Lower lobe of right lung (tissue), 2 donors: ENCODE results near the gene BTNL8. TPM values are rescaled to one million over a fixed set of nuclear protein-coding genes. Genes with fewer than 3 reads are reported as not detected.
"Not testable (repeated sequence)": the region's sequence is repeated elsewhere in the genome, so short reads cannot be mapped to it uniquely, and the experiment has no call there.

ENCODE experiments used
- ATAC-seq, 2 donors: fragments of 200-7000 bp; cut with Tn5 transposase; one replicate each; pipeline ENCODE4 v1.9.1; 2020 to 2022; ENCODE audit warnings: mild to moderate bottlenecking in 2 of 2, moderate library complexity in 2 of 2
- DNase-seq: peaks from one replicate; pipeline ENCODE4 v3.0.0-alpha.2; 2020
- H3K27ac ChIP-seq: fragments of 200-600 bp; one replicate; pipeline ENCODE4 v1.8.0; 2022
- H3K27me3 ChIP-seq: fragments of 200-600 bp; one replicate; pipeline ENCODE4 v1.8.0; 2022; ENCODE audit warnings: low read depth
- H3K36me3 ChIP-seq: fragments of 200-600 bp; one replicate; pipeline ENCODE4 v1.8.0; 2022; ENCODE audit warnings: mild to moderate bottlenecking
- H3K4me1 ChIP-seq: fragments of 200-600 bp; one replicate; pipeline ENCODE4 v1.8.0; 2022
- H3K4me3 ChIP-seq: fragments of 200-600 bp; one replicate; pipeline ENCODE4 v1.8.0; 2022; ENCODE audit warnings: mild to moderate bottlenecking
- H3K9me3 ChIP-seq: fragments of 200-600 bp; one replicate; pipeline ENCODE4 v1.8.0; 2022
- CTCF ChIP-seq: fragments of 200-600 bp; IDR thresholded peaks from one replicate; pipeline ENCODE4 v1.8.0; 2022; ENCODE audit warnings: antibody characterized with exemption, mild to moderate bottlenecking
- intact Hi-C: fragments of 100-400 bp; cut with DNase I; formaldehyde crosslinking; loops from one replicate; pipeline ENCODE4 v1.11.0; 2022
- total RNA-seq: library from RNA; stranded (reverse); fragmentation: NEBNext Ultra II Directional; extraction: Animal tissue kit (Norgen Biotek cat#: 25700); gene quantifications from one replicate; pipeline ENCODE4 v1.2.1, GENCODE V29; 2021
- donor health status: DM: no; HTN: yes; CAD: no; lungs with severe emphysema.

Gene BTNL8
- total RNA-seq, 1 donor from 2014 or later = 5.3 TPM

DNA sequence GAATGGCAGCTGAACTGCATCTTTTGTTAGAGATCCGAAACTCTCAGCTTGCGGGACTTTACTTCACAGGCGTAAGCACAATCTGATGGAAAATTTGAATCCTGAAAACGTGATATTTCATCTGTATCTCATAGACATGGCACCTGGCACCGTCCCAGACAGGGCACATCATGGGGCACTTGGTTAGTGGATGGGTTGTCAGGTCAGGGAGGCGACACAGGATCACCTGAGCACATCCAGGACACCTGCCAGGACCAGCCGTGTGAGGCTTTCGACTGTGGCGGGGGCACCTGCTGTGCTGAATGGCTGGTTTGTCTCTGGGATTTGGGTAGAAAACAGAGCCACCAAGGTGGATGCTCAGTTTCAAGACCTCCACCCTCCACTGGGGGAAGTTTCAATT lies 26.5 kb upstream of the BTNL8 start:
- intact Hi-C loops = no loop called here
- H3K27ac ChIP-seq = no peak overlapping the region

GRCh38 chr5:180873615-180874520 lies 25.1 kb upstream of the BTNL8 start:
- H3K27ac ChIP-seq = peak overlapping the region; percentile 68

More for the DNA sequence above, 26.5 kb upstream of the BTNL8 start:
- ATAC-seq (no peak), DNase-seq (no peak)
- no peak for TF ChIP-seq CTCF
- H3K4me1 ChIP-seq = peaks cover 16% of the 10 kb centered on the region
- H3K9me3 ChIP-seq = no peaks in the 10 kb centered on the region
- H3K4me3 ChIP-seq = no peak overlapping the region
- no peaks in the 10 kb centered on the region for H3K36me3 ChIP-seq
- H3K27me3 ChIP-seq = no peaks in the 10 kb centered on the region

GRCh38 chr5:180874804-180875582 lies 24.0 kb upstream of the BTNL8 start:
- intact Hi-C loops = no loop called here
- no peak for TF ChIP-seq CTCF
- DNase-seq (no peak), ATAC-seq (no peak)
- H3K4me1 ChIP-seq = peaks cover 16% of the 10 kb centered on the region
- no peaks in the 10 kb centered on the region for H3K27me3 ChIP-seq
- no peaks in the 10 kb centered on the region for H3K36me3 ChIP-seq
- H3K27ac ChIP-seq = no peak overlapping the region
- H3K4me3 ChIP-seq = no peak overlapping the region
- no peaks in the 10 kb centered on the region for H3K9me3 ChIP-seq

More at GRCh38 chr5:180873615-180874520, 25.1 kb upstream of the BTNL8 start:
- Histone ChIP-seq H3K36me3 (no peaks in the 10 kb centered on the region), H3K9me3 (no peaks in the 10 kb centered on the region), H3K27me3 (no peaks in the 10 kb centered on the region), H3K4me3 (no peak overlapping the region), H3K4me1 (peaks cover 16% of the 10 kb centered on the region)
- ATAC-seq (peak; percentile 73 to 76), DNase-seq (no peak)
- TF ChIP-seq CTCF = no peak
- intact Hi-C loops = no loop called here

- Histone ChIP-seq H3K27ac (no peak overlapping the region), H3K4me3 (no peak overlapping the region), H3K27me3 (no peaks in the 10 kb centered on the region), H3K4me1 (peaks cover 16% of the 10 kb centered on the region), H3K36me3 (no peaks in the 10 kb centered on the region), H3K9me3 (no peaks in the 10 kb centered on the region)
- no peak for TF ChIP-seq CTCF
- DNase-seq = no peak
- no peak for ATAC-seq
- intact Hi-C loops = no loop called here
Observed at GRCh38 chr5:180875860-180876426, 23.0 kb upstream of the BTNL8 start.

GRCh38 chr5:180885845-180886529 lies 13.0 kb upstream of the BTNL8 start:
- H3K4me3 ChIP-seq, H3K36me3 ChIP-seq, H3K27me3 ChIP-seq, H3K9me3 ChIP-seq, intact Hi-C loops, H3K4me1 ChIP-seq: not testable (repeated sequence)
- peak overlapping the region; percentile 10 for H3K27ac ChIP-seq
- ATAC-seq (peak; percentile 86 to 92), DNase-seq (peak; percentile 79)
